Measurements from ENCODE around the gene HAPLN2.

HAPLN2 gene

DNA sequence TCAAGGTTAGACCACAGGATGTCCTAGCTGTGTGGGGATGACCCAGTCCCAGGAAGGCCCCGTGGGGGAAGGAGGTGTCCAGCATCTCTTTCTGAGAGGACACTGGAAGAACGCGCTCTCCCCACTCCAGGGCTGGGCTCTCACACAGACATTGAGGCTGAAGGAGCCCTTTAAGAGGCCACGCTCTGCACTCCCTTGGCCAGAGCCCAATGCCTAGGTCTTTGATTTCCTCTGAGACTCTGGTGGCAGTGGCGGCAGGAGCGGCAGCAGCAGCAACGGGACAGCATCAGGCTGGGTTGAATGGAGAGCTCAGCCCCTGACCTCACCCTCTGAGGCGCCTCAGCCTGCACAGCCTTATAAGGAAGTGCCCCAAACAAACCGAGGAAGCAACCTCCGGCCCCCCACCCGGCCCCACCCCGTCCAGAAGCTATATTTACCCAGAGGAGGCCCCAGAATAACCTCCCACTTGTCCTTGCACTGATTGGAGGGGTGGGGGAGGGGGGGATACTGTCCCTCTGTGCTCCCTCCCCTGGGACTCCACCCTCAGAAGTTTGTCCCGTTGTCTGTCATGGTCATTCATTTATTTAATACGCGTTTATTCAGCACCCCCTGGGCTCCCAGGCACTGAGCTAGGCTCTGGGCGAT lies 45.7 kb downstream of the HAPLN2 start:
- DNase-seq, result peak; percentile 47

- no peak for DNase-seq
Observed at GRCh38 chr1:156665539-156665938, 46.3 kb downstream of the HAPLN2 start.

DNA sequence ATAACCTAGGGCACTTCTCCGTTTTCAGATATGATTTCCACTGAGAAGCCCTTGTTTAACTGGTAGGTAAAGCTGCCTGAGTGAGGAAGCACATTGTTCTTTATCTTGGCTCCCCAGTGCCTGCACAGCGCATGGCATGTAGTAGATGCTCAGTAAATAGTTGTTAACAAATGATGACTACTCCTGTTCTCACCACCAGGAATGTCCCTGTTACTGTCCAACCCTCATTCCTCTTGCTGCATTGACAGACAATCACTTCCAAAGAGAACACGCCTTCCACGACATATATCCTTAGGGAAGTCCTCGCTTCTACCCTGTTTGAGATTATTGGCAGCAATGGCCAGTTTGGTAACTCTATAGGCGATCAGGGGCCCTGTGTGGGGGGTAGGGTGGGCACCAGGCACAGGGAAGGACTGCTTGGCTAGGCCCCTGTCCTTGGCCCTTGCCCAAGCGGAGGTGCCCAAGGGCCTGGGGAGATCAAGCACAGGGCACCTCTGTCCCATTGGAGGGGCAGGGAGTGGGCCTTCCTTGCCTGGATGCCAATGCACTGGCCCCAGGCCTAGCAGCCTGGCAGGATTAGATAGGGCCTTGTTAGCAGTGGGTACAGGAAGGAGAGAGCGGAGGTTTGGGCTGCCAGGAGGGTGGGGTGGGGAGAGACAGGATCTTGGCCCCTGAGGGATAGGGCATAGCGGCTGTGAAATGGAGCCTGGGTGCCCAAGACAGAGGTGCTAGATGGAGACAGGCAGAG lies 47.8 kb downstream of the HAPLN2 start:
- no peak for DNase-seq

GRCh38 chr1:156667610-156667967 lies 48.4 kb downstream of the HAPLN2 start:
- DNase-seq, result no peak

DNA sequence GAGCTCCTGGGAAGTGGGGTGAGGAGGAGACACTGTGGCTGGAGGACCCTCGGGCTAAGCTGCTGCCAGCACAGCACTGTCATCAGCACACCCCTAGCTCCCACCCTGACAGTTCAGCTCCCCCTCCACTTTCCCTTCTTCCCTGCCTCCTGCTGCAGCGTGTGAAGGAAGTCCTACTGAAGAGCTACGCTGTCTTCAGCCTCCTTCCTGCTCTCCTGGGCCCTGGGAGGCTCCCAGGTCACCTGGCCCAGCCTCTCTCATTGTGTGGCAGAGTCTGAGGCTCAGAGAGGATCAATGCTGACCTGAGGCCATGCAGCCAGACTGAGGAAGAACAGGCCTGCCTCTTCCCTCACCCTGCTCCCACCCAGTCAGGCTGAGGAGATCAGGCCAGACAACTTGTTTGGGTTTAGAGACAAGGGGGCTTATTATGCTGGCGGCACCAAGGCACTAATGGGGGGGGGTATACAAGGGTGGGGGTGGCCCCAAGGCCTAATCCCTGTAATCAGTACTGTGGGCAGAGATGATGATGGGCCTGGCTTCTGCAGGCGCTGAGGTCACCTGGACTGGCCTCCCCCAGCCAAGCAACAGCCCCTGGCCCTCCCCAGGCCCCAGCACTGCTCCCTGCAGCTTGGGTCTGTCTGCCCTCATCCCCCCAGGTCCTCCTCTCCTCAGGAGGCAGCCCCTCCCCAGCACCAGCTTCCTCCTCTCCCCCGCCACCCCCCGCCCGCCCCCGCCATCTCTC lies 48.9 kb downstream of the HAPLN2 start:
- no peak for DNase-seq

DNA sequence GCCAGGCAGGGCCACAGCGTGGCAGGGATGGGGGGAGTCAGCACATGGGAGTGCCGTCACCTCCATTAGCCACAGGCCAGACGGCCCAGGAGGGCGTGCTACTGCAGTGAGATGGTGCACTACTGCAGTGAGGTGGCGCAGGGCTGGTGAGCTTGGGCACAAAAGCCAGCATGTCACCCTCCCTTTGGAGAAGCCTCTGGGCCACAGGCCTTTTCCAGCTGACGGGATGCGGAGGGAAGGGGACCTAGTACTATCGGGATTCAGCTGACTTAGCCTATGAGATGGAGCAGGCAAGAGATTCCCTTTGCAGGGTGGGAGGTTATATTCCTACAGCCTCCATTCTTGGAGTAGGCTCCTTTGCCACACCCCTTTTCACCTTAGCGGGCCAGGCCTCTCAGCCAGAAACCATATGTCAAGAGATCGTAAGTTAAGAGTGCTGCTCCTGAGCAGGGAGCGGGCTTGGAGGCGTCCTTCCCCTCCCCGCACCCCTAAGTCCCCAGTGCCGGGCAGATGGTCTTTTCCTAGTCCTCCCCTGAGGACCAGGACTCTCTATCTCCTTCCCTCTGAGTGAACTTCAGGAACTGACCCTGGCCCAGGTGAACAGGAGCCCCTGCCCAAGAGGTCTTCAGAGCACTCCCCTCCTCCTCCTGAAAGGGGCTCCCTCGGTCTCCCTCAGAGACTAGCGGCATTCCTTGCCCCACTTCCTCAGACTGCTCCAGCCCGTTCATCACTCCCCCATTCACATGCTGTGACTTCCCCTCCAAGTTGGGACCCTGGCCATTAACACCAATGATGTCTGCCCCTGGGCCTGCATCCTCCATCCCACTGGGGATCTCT lies 49.8 kb downstream of the HAPLN2 start:
- no peak for DNase-seq

- no peak for DNase-seq
Observed at GRCh38 chr1:156669794-156670193, 50.6 kb downstream of the HAPLN2 start.

DNA sequence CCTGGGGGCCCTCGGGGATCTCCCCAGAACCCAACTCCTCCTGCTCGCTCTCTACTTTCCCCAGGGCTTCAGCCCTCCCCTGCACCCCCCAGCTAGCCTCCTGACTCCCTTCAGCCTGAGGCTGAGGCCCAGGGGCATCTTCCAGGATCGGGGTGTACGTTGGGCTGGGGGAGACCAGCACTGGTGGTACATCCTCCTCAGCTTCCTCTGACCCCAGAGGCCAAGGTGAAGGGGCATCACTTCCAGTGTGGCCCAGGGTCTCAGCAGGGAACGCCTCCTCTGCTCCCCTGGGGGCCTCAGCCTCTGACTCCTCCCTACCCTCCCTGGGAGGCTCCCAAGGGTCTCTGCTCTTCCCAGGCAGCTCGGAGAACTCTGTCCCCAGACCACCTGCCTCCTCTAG lies 51.1 kb downstream of the HAPLN2 start:
- no peak for DNase-seq

- DNase-seq, result no peak
Observed at GRCh38 chr1:156670791-156671190, 51.6 kb downstream of the HAPLN2 start.

GRCh38 chr1:156671804-156672203 lies 52.6 kb downstream of the HAPLN2 start:
- DNase-seq, result no peak

GRCh38 chr1:156673387-156674121 lies 54.3 kb downstream of the HAPLN2 start:
- peak; percentile 63 for DNase-seq
